ENCODE measurements around the gene PDP2.

- no peak for TF ChIP-seq CTCF (IDR thresholded peaks at IDR 0.05)
- no peak for TF ChIP-seq POLR2A (IDR thresholded peaks at IDR 0.05)
These were observed 9.3 kb downstream of the PDP2 start for GRCh38 chr16:66889622-66890021.

All from body of pancreas (tissue), 4 donors.